T-helper 17 cell (primary cell): ENCODE measurements around the gene WFDC2. TPM values are rescaled to one million over a fixed set of nuclear protein-coding genes. Genes with fewer than 3 reads are reported as not detected.

ENCODE experiments used
- ATAC-seq: fragments of 150-1000 bp; cut with Tn5 transposase; 2 replicates; pipeline ENCODE4 v1.10.0; 2021; ENCODE audit warnings: mild to moderate bottlenecking, moderate library complexity
- DNase-seq, 3 donors: peaks; one replicate each; pipeline versions ENCODE4 v3.0.0 to v3.0.0-alpha.2; 2020 to 2021
- H3K9me3 ChIP-seq: one replicate; pipeline ENCODE4 v1.7.0; 2013; ENCODE audit warnings: low read length, mild to moderate bottlenecking; ENCODE audit not compliant: control insufficient read depth, poor library complexity, severe bottlenecking
- H3K27ac Mint-ChIP-seq: one replicate; pipeline ENCODE4 v1.8.0; 2022; ENCODE audit warnings: mild to moderate bottlenecking, moderate library complexity, mixed read lengths
- H3K27me3 Mint-ChIP-seq: one replicate; pipeline ENCODE4 v1.8.0; 2022; ENCODE audit warnings: mixed read lengths
- H3K36me3 Mint-ChIP-seq: one replicate; pipeline ENCODE4 v1.8.0; 2022; ENCODE audit warnings: low read depth, mixed read lengths
- H3K4me1 Mint-ChIP-seq: one replicate; pipeline ENCODE4 v1.8.0; 2022; ENCODE audit warnings: mild to moderate bottlenecking, mixed read lengths
- H3K4me3 Mint-ChIP-seq: one replicate; pipeline ENCODE4 v1.8.0; 2022; ENCODE audit warnings: mild to moderate bottlenecking, moderate library complexity, mixed read lengths
- total RNA-seq, 4 donors: library from RNA in 2 of 4; stranded (reverse) in 2 of 4; gene quantifications; one replicate each; pipeline ENCODE4 v1.2.3 and lab custom pipeline; 2022 to 2026

The WFDC2 gene
- total RNA-seq (under 1 TPM in 1 of 2 donors, not detected in 1; 0.96 TPM), total RNA-seq (lab: John Stamatoyannopoulos, UW) (0 to 0.23 reads per million in 2 donors)

GRCh38 chr20:45469336-45470261 is at the start of gene WFDC2:
Gene WFDC2, plus strand, starts transcription at chr20:45469753. Its CDS starts 29 bp downstream, at chr20:45469782.
- H3K36me3 Mint-ChIP-seq: peaks cover 4% of the 10 kb centered on the region
- ATAC-seq (no peak), DNase-seq (no peak)
- peak within 1 kb of the TSS; percentile 66 for H3K4me3 Mint-ChIP-seq
- no peaks in the 10 kb centered on the region for H3K9me3 ChIP-seq
- no peak within 1 kb of the TSS for H3K27ac Mint-ChIP-seq
- peaks cover 14% of the 10 kb centered on the region for H3K4me1 Mint-ChIP-seq
- H3K27me3 Mint-ChIP-seq: peaks cover 22% of the 10 kb centered on the region

- peaks cover 8% of the 10 kb centered on the region for H3K36me3 Mint-ChIP-seq
Measured at GRCh38 chr20:45420125-45420524, 49.4 kb upstream of the WFDC2 start.

DNA sequence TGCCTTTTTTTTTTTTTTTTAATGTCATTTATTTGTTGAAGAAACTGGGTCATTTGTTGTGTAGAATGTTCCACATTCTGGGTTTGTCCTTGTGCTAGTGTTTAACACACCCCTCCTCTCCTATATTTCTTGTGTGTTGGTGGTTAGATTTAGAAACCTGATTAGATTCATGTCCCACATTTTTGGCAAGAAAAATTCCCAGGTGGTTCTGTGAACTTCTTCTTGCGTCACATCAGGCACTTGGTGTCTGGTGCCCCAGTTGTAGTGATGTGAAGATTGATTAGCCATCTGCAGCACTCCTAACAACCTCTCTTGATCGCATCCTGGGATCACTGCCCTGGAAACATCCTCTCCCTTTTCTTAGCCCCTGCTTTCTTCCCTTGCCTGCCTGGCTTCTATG is 45.9 kb upstream of the WFDC2 start:
- no peaks in the 10 kb centered on the region for H3K9me3 ChIP-seq
- Mint-ChIP-seq H3K27ac (peak overlapping the region; percentile 11), H3K36me3 (peaks cover 5% of the 10 kb centered on the region), H3K4me1 (peaks cover 12% of the 10 kb centered on the region), H3K4me3 (peak overlapping the region; percentile 25), H3K27me3 (no peaks in the 10 kb centered on the region)
- ATAC-seq (no peak), DNase-seq (no peak)

More at GRCh38 chr20:45420125-45420524, 49.4 kb upstream of the WFDC2 start:
- peaks cover 30% of the 10 kb centered on the region for H3K4me1 Mint-ChIP-seq
- DNase-seq: no peak
- no peaks in the 10 kb centered on the region for H3K27me3 Mint-ChIP-seq
- H3K4me3 Mint-ChIP-seq: no peak overlapping the region
- H3K27ac Mint-ChIP-seq: peak overlapping the region; percentile 47
- no peak for ATAC-seq
- no peaks in the 10 kb centered on the region for H3K9me3 ChIP-seq

DNA sequence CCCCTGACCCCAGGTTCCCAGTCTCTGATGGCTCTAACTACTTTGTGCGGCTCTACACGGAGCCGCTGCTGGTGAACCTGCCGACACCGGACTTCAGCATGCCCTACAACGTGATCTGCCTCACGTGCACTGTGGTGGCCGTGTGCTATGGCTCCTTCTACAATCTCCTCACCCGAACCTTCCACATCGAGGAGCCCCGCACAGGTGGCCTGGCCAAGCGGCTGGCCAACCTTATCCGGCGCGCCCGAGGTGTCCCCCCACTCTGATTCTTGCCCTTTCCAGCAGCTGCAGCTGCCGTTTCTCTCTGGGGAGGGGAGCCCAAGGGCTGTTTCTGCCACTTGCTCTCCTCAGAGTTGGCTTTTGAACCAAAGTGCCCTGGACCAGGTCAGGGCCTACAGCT is 44.0 kb upstream of the WFDC2 start:
- no peaks in the 10 kb centered on the region for H3K9me3 ChIP-seq
- H3K4me1 Mint-ChIP-seq: peaks cover 4% of the 10 kb centered on the region
- no peaks in the 10 kb centered on the region for H3K36me3 Mint-ChIP-seq
- ATAC-seq (no peak), DNase-seq (no peak)
- H3K27ac Mint-ChIP-seq: no peak overlapping the region
- H3K4me3 Mint-ChIP-seq: no peak overlapping the region
- H3K27me3 Mint-ChIP-seq: no peaks in the 10 kb centered on the region

DNA sequence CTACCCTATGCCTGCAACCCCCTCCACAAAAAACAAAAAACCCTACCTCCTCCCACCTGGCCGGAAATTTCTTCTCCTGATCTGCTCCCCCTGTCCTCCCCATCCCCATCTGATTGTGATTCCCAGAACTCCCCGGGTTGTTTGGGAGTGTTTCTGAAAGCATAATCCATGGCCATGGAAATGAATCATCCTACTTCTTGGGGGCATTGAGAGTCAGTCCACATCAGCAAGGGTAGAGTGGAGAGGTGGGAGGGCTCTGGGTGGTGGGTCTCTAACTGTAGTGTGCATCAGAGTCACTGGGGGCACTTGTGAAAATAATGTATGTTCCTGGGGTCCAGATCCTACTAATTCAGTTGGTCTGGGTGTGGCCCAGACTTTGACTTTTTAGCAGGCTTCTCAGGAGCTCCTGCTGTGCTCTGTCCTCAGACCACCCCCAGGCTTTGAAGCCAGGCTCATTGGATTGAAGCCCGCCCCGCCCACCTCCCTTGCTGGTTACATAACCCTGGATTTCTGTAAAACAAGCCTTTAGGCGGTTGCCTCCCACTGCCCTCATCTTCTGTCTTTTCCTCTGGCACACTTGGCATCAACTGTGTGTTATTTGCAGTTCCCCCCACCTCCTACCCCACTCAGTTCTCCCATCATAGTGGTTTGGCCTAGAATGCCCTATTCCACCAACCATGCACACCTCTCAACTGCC is 43.1 kb upstream of the WFDC2 start:
- Mint-ChIP-seq H3K36me3 (peaks cover 2% of the 10 kb centered on the region), H3K27ac (peak overlapping the region; percentile 41), H3K4me1 (peaks cover 4% of the 10 kb centered on the region), H3K4me3 (no peak overlapping the region), H3K27me3 (no peaks in the 10 kb centered on the region)
- ATAC-seq: no peak
- no peaks in the 10 kb centered on the region for H3K9me3 ChIP-seq
- DNase-seq: no peak

- Mint-ChIP-seq H3K27me3 (no peaks in the 10 kb centered on the region), H3K4me1 (peaks cover 4% of the 10 kb centered on the region), H3K36me3 (peaks cover 2% of the 10 kb centered on the region), H3K4me3 (peak overlapping the region; percentile 33), H3K27ac (peak overlapping the region; percentile 41)
- no peak for ATAC-seq
- no peaks in the 10 kb centered on the region for H3K9me3 ChIP-seq
- no peak for DNase-seq
Measured at GRCh38 chr20:45427236-45428149, 42.1 kb upstream of the WFDC2 start.

DNA sequence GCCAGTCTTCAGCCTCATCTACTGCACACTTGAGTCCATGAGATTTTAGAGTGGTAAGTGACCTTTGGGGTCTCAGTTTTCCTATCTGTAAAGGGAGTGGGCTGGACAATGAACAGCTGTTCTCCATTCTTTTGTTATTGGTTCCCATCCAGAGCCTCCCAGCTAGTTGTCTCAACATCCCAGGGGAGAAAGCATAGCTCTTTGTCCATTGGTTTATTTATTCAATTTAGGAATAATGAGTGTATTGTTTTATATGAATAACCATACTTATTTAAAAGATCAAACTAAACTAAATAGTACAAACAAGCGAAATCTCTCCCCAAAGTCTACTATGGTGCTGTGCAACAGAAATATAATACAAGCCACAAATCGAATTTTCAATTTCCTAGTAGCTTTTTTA is 39.9 kb upstream of the WFDC2 start:
- H3K4me1 Mint-ChIP-seq: peaks cover 4% of the 10 kb centered on the region
- ATAC-seq: no peak
- H3K9me3 ChIP-seq: no peaks in the 10 kb centered on the region
- no peak overlapping the region for H3K27ac Mint-ChIP-seq
- no peaks in the 10 kb centered on the region for H3K27me3 Mint-ChIP-seq
- H3K36me3 Mint-ChIP-seq: peaks cover 2% of the 10 kb centered on the region
- no peak for DNase-seq
- H3K4me3 Mint-ChIP-seq: no peak overlapping the region

GRCh38 chr20:45432294-45432693 is 37.3 kb upstream of the WFDC2 start:
- Mint-ChIP-seq H3K4me1 (peaks cover 12% of the 10 kb centered on the region), H3K27ac (no peak overlapping the region), H3K4me3 (no peak overlapping the region), H3K36me3 (peaks cover 2% of the 10 kb centered on the region), H3K27me3 (no peaks in the 10 kb centered on the region)
- DNase-seq (no peak), ATAC-seq (no peak)
- H3K9me3 ChIP-seq: no peaks in the 10 kb centered on the region

- H3K27me3 Mint-ChIP-seq: no peaks in the 10 kb centered on the region
- no peak for DNase-seq
- peaks cover 2% of the 10 kb centered on the region for H3K36me3 Mint-ChIP-seq
- H3K9me3 ChIP-seq: no peaks in the 10 kb centered on the region
- peak overlapping the region; percentile 11 for H3K27ac Mint-ChIP-seq
- no peak overlapping the region for H3K4me3 Mint-ChIP-seq
- H3K4me1 Mint-ChIP-seq: peaks cover 8% of the 10 kb centered on the region
- no peak for ATAC-seq
Measured at GRCh38 chr20:45433316-45433715, 36.2 kb upstream of the WFDC2 start.

- H3K27me3 Mint-ChIP-seq: no peaks in the 10 kb centered on the region
- H3K36me3 Mint-ChIP-seq: peaks cover 2% of the 10 kb centered on the region
- DNase-seq (no peak), ATAC-seq (no peak)
- H3K4me1 Mint-ChIP-seq: peaks cover 8% of the 10 kb centered on the region
- no peaks in the 10 kb centered on the region for H3K9me3 ChIP-seq
- H3K27ac Mint-ChIP-seq: no peak overlapping the region
- H3K4me3 Mint-ChIP-seq: no peak overlapping the region
Measured at GRCh38 chr20:45433976-45434375, 35.6 kb upstream of the WFDC2 start.

DNA sequence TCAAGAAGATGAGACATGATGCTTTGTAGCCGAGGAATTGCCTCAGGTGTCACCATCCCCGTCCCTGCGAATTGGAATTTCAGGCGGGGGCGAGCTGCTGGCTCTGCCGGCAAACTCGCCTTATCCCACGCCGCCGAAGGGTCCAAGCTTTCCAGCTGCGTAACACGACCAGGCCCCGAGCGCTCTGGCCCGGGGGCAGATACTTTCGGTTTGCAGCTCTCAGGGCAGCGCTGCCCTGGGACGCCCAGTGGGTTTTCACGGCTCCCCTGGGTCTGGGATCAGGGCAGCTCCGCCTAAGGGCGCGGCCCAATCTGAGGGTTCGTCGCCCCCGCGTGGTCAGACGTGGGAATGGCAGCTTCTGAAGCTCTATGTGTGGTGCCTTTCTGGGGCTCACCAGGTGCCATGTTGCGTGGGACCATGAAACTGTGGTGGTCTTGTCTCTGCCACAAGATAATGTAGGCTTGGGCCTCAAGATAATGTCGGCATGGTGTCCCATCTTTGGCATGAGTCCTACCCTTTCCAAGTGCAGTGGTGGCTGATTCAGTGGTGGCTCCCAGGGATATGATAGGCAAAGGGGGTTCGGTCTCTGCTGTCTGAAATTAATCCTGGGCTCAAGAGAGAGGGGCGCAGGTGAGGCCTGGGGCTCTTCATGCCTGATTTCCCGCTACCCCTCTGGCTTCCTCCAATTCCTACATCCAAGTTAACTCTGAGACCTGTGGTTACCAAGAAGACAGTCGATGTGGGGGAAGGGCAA is 32.6 kb upstream of the WFDC2 start:
- H3K36me3 Mint-ChIP-seq: no peaks in the 10 kb centered on the region

GRCh38 chr20:45440424-45440823 is 29.1 kb upstream of the WFDC2 start:
- no peaks in the 10 kb centered on the region for H3K36me3 Mint-ChIP-seq

More for the DNA sequence above, 32.6 kb upstream of the WFDC2 start:
- Mint-ChIP-seq H3K4me1 (peaks cover 8% of the 10 kb centered on the region), H3K4me3 (peak overlapping the region; percentile 83), H3K27ac (peak overlapping the region; percentile 59), H3K27me3 (no peaks in the 10 kb centered on the region)
- DNase-seq (peak; percentile 77 to 83 (median 78)), ATAC-seq (peak; percentile 100)
- H3K9me3 ChIP-seq: no peaks in the 10 kb centered on the region

More at GRCh38 chr20:45440424-45440823, 29.1 kb upstream of the WFDC2 start:
- H3K4me1 Mint-ChIP-seq: peaks cover 22% of the 10 kb centered on the region
- DNase-seq (no peak), ATAC-seq (no peak)
- H3K9me3 ChIP-seq: no peaks in the 10 kb centered on the region
- peaks cover 20% of the 10 kb centered on the region for H3K27me3 Mint-ChIP-seq
- no peak overlapping the region for H3K4me3 Mint-ChIP-seq
- no peak overlapping the region for H3K27ac Mint-ChIP-seq
